Adrenal gland (tissue), 5 donors: ENCODE results near the gene CARD16.

Source experiments
- POLR2A ChIP-seq, 2 donors: fragments of 450-650 bp; IDR thresholded peaks; one replicate each; pipeline ENCODE4 v1.6.1; 2017; ENCODE audit warnings: antibody characterized with exemption in 2 of 2, mild to moderate bottlenecking in 2 of 2, moderate library complexity in 1 of 2
- TF ChIP-seq, protein P1 (sequence below), 6 experiments: fragments of 450-650 bp in 4 of 6; fragments of 200-600 bp in 2 of 6; sonication (generic) in 1 of 6; IDR thresholded peaks; 1 replicate in 5 of 6; 2 replicates in 1 of 6; pipeline versions ENCODE4 v1.5.1 to v1.8.0; 2016 to 2021; ENCODE audit warnings: antibody characterized with exemption in 6 of 6, mild to moderate bottlenecking in 2 of 6, moderate library complexity in 1 of 6
- donor health status: DM: no; HTN: no; CAD: no.

DNA sequence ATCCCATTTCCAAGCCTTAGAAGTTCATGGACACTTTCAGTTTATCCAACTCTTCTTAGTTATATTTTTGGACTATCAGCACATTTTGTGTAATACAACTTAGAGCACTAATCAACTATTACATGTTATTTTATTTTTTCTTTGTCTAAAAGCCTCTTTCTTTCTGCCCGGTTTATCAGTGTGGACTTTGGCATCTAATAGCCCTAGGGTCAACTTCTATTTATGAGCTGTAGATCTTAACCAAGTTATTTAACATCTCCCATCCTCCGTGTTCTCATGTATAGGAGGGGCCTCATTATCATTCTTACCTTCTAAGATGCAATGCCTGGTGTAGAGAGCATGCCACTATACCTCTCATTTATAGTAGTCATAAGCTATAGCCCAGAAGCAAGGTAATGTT is 4.4 kb downstream of the CARD16 start:
- TF ChIP-seq, protein P1, sequence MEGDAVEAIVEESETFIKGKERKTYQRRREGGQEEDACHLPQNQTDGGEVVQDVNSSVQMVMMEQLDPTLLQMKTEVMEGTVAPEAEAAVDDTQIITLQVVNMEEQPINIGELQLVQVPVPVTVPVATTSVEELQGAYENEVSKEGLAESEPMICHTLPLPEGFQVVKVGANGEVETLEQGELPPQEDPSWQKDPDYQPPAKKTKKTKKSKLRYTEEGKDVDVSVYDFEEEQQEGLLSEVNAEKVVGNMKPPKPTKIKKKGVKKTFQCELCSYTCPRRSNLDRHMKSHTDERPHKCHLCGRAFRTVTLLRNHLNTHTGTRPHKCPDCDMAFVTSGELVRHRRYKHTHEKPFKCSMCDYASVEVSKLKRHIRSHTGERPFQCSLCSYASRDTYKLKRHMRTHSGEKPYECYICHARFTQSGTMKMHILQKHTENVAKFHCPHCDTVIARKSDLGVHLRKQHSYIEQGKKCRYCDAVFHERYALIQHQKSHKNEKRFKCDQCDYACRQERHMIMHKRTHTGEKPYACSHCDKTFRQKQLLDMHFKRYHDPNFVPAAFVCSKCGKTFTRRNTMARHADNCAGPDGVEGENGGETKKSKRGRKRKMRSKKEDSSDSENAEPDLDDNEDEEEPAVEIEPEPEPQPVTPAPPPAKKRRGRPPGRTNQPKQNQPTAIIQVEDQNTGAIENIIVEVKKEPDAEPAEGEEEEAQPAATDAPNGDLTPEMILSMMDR (IDR thresholded peaks at IDR 0.05) = no peak
- TF ChIP-seq POLR2A (IDR thresholded peaks at IDR 0.05) = no peak
